ENCODE results near the gene ARPC1A.

DNA sequence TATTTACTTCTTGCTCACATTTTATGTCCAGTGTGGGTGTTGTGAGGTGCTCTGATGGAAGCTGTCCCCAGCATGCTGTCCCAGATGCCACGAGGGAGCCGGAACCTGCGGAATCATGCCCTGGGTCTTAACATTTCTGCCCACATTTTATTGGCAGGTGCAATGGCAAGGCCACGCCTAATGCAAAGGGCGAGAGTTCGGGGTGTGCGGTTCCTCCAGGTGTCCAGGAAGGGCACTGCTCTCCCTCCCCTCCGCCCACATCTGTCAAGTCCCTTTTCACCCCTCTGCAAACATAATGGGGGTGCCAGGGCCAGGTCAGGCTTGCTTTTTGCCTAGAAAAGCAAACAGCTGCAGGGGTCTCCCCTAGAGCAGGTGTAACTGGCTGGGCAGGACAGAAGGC lies 66.3 kb downstream of the ARPC1A start:
- TF ChIP-seq, protein P1, sequence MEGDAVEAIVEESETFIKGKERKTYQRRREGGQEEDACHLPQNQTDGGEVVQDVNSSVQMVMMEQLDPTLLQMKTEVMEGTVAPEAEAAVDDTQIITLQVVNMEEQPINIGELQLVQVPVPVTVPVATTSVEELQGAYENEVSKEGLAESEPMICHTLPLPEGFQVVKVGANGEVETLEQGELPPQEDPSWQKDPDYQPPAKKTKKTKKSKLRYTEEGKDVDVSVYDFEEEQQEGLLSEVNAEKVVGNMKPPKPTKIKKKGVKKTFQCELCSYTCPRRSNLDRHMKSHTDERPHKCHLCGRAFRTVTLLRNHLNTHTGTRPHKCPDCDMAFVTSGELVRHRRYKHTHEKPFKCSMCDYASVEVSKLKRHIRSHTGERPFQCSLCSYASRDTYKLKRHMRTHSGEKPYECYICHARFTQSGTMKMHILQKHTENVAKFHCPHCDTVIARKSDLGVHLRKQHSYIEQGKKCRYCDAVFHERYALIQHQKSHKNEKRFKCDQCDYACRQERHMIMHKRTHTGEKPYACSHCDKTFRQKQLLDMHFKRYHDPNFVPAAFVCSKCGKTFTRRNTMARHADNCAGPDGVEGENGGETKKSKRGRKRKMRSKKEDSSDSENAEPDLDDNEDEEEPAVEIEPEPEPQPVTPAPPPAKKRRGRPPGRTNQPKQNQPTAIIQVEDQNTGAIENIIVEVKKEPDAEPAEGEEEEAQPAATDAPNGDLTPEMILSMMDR (IDR thresholded peaks at IDR 0.05): no peak
- TF ChIP-seq POLR2AphosphoS5 (IDR thresholded peaks at IDR 0.05; ENCODE audit: low read depth, low read length): no peak; the same call in 1 of the 2 replicates
- TF ChIP-seq, protein P2, sequence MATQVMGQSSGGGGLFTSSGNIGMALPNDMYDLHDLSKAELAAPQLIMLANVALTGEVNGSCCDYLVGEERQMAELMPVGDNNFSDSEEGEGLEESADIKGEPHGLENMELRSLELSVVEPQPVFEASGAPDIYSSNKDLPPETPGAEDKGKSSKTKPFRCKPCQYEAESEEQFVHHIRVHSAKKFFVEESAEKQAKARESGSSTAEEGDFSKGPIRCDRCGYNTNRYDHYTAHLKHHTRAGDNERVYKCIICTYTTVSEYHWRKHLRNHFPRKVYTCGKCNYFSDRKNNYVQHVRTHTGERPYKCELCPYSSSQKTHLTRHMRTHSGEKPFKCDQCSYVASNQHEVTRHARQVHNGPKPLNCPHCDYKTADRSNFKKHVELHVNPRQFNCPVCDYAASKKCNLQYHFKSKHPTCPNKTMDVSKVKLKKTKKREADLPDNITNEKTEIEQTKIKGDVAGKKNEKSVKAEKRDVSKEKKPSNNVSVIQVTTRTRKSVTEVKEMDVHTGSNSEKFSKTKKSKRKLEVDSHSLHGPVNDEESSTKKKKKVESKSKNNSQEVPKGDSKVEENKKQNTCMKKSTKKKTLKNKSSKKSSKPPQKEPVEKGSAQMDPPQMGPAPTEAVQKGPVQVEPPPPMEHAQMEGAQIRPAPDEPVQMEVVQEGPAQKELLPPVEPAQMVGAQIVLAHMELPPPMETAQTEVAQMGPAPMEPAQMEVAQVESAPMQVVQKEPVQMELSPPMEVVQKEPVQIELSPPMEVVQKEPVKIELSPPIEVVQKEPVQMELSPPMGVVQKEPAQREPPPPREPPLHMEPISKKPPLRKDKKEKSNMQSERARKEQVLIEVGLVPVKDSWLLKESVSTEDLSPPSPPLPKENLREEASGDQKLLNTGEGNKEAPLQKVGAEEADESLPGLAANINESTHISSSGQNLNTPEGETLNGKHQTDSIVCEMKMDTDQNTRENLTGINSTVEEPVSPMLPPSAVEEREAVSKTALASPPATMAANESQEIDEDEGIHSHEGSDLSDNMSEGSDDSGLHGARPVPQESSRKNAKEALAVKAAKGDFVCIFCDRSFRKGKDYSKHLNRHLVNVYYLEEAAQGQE (IDR thresholded peaks at IDR 0.05; ENCODE audit: insufficient read depth in 1 of 2, low read depth in 2 of 2, low read length in 1 of 2): no peak
- no peak for TF ChIP-seq TCF7L2 (IDR thresholded peaks at IDR 0.05; ENCODE audit: low read depth, low read length)
- TF ChIP-seq SIN3A (IDR thresholded peaks at IDR 0.05; ENCODE audit: borderline replicate concordance, insufficient read depth, low read depth, low read length): no peak
